GM12892 (cell line): ENCODE data around the gene E2F8.

Experiments
- POLR2A ChIP-seq: IDR thresholded peaks from 2 replicates; pipeline ENCODE4 v1.6.1; 2011; ENCODE audit warnings: low read depth, low read length, control low read depth
- POLR2AphosphoS5 ChIP-seq: IDR thresholded peaks from 2 replicates; pipeline ENCODE4 v1.6.1; 2011; ENCODE audit warnings: low read depth, low read length, control low read depth
- TAF1 ChIP-seq: IDR thresholded peaks from 2 replicates; pipeline ENCODE4 v1.6.1; 2011; ENCODE audit warnings: low read depth, mild to moderate bottlenecking, control low read depth, low read length, borderline replicate concordance

GRCh38 chr11:19286411-19286810 is 45.7 kb upstream of the E2F8 start:
- TF ChIP-seq POLR2A, result no peak
- TF ChIP-seq TAF1, result no peak
- TF ChIP-seq POLR2AphosphoS5, result no peak
